GM12874 (cell line): Measurements from ENCODE around the gene FLNA.

Experiments
- TF ChIP-seq, protein P1 (sequence below): IDR thresholded peaks from 2 replicates; pipeline ENCODE4 v1.5.1; 2011; ENCODE audit warnings: low read depth, mild to moderate bottlenecking, control low read depth, low read length, moderate library complexity; ENCODE audit not compliant: insufficient read depth

The FLNA gene

GRCh38 chrX:154411981-154412340 lies 37.5 kb upstream of the FLNA start:
- TF ChIP-seq, protein P1, sequence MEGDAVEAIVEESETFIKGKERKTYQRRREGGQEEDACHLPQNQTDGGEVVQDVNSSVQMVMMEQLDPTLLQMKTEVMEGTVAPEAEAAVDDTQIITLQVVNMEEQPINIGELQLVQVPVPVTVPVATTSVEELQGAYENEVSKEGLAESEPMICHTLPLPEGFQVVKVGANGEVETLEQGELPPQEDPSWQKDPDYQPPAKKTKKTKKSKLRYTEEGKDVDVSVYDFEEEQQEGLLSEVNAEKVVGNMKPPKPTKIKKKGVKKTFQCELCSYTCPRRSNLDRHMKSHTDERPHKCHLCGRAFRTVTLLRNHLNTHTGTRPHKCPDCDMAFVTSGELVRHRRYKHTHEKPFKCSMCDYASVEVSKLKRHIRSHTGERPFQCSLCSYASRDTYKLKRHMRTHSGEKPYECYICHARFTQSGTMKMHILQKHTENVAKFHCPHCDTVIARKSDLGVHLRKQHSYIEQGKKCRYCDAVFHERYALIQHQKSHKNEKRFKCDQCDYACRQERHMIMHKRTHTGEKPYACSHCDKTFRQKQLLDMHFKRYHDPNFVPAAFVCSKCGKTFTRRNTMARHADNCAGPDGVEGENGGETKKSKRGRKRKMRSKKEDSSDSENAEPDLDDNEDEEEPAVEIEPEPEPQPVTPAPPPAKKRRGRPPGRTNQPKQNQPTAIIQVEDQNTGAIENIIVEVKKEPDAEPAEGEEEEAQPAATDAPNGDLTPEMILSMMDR = no peak

DNA sequence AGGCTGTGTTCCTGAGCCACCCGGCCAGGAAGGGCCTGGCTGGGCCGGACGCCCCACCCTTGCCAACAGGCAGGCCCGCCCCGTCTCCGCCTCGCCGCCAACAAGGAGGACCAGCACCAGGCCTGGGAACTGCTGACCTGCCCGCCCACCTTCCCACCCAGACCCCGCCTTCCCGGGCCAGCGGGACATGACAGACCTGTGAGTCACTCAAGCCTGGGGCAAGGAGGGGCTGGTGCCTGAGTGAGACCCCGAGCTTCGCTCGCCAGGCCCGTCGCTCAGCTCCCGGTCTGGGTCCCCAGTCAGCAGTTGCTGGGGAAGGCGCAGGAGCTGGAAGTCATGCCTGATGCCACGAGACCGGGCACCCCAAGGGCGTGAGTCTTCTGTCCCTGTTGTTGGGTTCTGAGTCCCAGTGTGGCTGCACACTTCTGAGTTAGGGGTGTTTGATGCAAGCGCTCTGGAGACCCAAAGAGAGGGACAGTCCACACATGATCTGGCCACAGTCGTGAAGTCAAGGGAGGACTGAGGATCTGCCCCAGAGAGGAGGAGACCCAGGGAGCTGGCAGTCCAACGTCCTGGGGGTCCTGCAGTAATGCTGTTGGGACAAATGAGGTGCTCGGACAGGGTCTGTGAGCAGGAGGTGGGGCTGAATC lies 34.9 kb upstream of the FLNA start, which contains the start of gene DNASE1L1:
DNASE1L1 (minus strand) TSS at position 33 of the 650 bp plus-strand sequence. CDS start 3,686 bp downstream, outside the sequence.
- TF ChIP-seq, protein P1 = no peak

GRCh38 chrX:154408659-154409221 lies 34.3 kb upstream of the FLNA start:
- TF ChIP-seq, protein P1 = no peak

- TF ChIP-seq, protein P1 = no peak
Measured at GRCh38 chrX:154404625-154405192, 30.3 kb upstream of the FLNA start.

DNA sequence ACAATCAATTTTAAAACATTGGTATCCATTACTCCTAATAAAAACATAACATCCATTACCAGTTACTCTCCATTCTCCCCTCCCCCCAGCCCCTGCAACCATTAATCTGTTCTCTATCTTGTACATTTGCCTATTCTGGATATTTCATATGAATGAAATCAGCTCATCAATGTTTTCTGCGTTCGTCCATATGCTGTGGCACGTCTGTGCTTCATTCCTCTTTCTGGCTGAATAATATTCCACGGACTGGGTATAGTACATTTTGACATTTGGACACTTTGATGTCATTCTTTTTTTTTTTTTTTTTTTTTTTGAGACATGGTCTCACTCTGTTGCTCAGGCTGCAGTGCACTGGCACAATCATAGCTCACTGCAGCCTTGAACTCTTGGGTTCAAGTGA lies 29.4 kb upstream of the FLNA start:
- TF ChIP-seq, protein P1 = no peak

DNA sequence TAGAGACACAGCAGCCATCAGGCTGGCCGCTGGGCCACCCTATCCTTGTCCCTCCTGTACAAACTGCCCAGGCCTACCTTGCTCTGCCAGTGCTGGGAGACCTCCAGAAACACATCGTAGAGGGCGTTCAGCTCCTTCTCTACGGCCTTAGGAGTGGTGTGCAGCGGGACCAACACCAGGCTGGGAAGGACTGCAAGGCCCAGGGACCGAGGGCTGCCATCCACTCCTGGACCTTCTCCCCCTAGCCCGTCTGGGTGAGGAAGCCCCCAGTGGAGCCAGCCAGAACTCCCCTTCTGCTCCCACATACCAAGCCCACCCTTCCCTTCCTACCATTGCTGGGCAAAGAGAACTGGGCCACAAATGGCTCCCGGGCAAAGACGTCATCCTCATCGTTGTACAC lies 28.8 kb upstream of the FLNA start:
- TF ChIP-seq, protein P1 = no peak

DNA sequence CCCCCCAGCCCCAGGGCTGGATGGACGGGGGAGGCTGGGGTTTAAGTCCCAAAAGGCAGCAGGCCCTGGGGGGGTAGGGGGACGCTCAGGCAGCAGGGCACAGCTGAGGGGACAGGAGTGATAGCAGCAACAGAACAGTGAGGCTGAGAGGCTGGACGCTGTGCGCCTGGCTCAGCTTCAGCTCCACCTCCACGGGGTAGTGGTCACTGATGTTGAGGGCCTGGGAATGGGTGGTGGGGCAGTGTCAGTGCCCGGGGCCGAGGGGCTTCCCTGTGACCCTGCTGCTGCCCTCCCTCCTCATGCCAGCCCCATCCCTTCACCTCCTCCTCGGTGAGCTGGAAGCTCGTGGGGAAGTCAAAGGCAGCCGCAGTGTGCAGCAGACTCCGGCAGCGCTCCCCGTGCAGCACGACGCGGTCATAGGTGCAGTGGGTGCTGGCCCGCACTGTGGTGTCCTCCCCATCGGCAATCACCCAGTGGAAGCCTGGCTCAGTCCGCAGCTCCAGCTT lies 28.2 kb upstream of the FLNA start:
- TF ChIP-seq, protein P1 = no peak
